ENCODE data around the gene CGAS. TPM values are rescaled to one million over a fixed set of nuclear protein-coding genes. Genes with fewer than 3 reads are reported as not detected.

The CGAS gene
- total and polyA plus RNA-seq, 2 experiments from 2014 or later: 8.3 to 12.7 TPM

GRCh38 chr6:73497915-73498314, 45.8 kb upstream of the CGAS start:
- no peaks in the 10 kb centered on the region for H3K27me3 ChIP-seq (ENCODE audit: insufficient read depth)
- H3K27ac ChIP-seq (ENCODE audit: low read depth): no peak overlapping the region
- TF ChIP-seq ZNF114 (CRISPR knock-in tag; IDR thresholded peaks at IDR 0.05): no peak
- H3K4me2 ChIP-seq: no peak overlapping the region
- ATAC-seq: no peak
- no peak overlapping the region for H3K4me3 ChIP-seq
- no peak overlapping the region for H2AFZ ChIP-seq
- H3F3A ChIP-seq (replicated peaks; ENCODE audit: low read depth): no peaks in the 10 kb centered on the region
- Mint-ChIP-seq H3K27me3 (ENCODE audit: insufficient read depth, low read depth, poor library complexity) (no peaks in the 10 kb centered on the region), H3K27ac (no peak overlapping the region), H3K9me3 (no peaks in the 10 kb centered on the region), H3K4me3 (no peak overlapping the region), H3K36me3 (ENCODE audit: low read depth) (peaks cover 38% of the 10 kb centered on the region; the same call in 2 of the 3 replicates), H3K4me1 (no peaks in the 10 kb centered on the region)
- no peak for DNase-seq (ENCODE audit: low spot score)
- H3K36me3 ChIP-seq (ENCODE audit: insufficient read depth): peaks cover 24% of the 10 kb centered on the region
- no peaks in the 10 kb centered on the region for H3K4me1 ChIP-seq (ENCODE audit: insufficient read depth)
- peaks cover 4% of the 10 kb centered on the region; the same call in 1 of the 2 replicates for H4K20me1 ChIP-seq (replicated peaks; ENCODE audit: insufficient read depth)
- no peaks in the 10 kb centered on the region for H3K9me2 ChIP-seq (ENCODE audit: insufficient read depth)
- no peaks in the 10 kb centered on the region for H3K79me2 ChIP-seq (replicated peaks; ENCODE audit: insufficient read depth)

- H3K27ac Mint-ChIP-seq: no peak overlapping the region
- Histone ChIP-seq H3K9me2 (ENCODE audit: insufficient read depth) (no peaks in the 10 kb centered on the region), H3K27me3 (ENCODE audit: insufficient read depth) (no peaks in the 10 kb centered on the region), H3K4me3 (no peak overlapping the region), H3K27ac (ENCODE audit: low read depth) (no peak overlapping the region), H2AFZ (no peak overlapping the region), H3K79me2 (replicated peaks; ENCODE audit: insufficient read depth) (no peaks in the 10 kb centered on the region), H3K4me2 (no peak overlapping the region), H3F3A (replicated peaks; ENCODE audit: low read depth) (no peaks in the 10 kb centered on the region), H3K36me3 (ENCODE audit: insufficient read depth) (peaks cover 33% of the 10 kb centered on the region), H3K4me1 (ENCODE audit: insufficient read depth) (no peaks in the 10 kb centered on the region), H4K20me1 (replicated peaks; ENCODE audit: insufficient read depth) (peaks cover 8% of the 10 kb centered on the region; the same call in 1 of the 2 replicates)
- DNase-seq (ENCODE audit: low spot score) (no peak), ATAC-seq (no peak)
- H3K36me3 Mint-ChIP-seq (ENCODE audit: low read depth): peaks cover 66% of the 10 kb centered on the region
- no peak overlapping the region for H3K4me3 Mint-ChIP-seq
- no peaks in the 10 kb centered on the region; the same call in 2 of the 3 replicates for H3K9me3 Mint-ChIP-seq
- H3K27me3 Mint-ChIP-seq (ENCODE audit: insufficient read depth, low read depth, poor library complexity): no peaks in the 10 kb centered on the region
- H3K4me1 Mint-ChIP-seq: no peaks in the 10 kb centered on the region
- TF ChIP-seq POLR2AphosphoS5 (IDR thresholded peaks at IDR 0.05; ENCODE audit: low read depth): no peak
- no peak for TF ChIP-seq ETS1 (IDR thresholded peaks at IDR 0.05)
- TF ChIP-seq JUNB (IDR thresholded peaks at IDR 0.05; ENCODE audit: unreplicated experiment): no peak
- TF ChIP-seq ZNF114 (CRISPR knock-in tag; IDR thresholded peaks at IDR 0.05): no peak
- TF ChIP-seq ZNF462 (CRISPR knock-in tag; IDR thresholded peaks at IDR 0.05): no peak
- TF ChIP-seq CTCF (conservative IDR thresholded peaks at IDR 0.05; ENCODE audit: low read depth in 2 of 2): no peak
- no peak for TF ChIP-seq NANOG (IDR thresholded peaks at IDR 0.05; ENCODE audit: borderline replicate concordance)
- no peak for TF ChIP-seq STAT1 (IDR thresholded peaks at IDR 0.05; ENCODE audit: unreplicated experiment)
These were observed 39.3 kb upstream of the CGAS start for GRCh38 chr6:73491377-73491776.

Measured in GM23338 (cell line).